ENCODE measurements around the gene CAND2.
A peak's percentile ranks its signal among the peaks of the same experiment; 100 is the strongest.

The CAND2 gene

GRCh38 chr3:12807601-12808359, 11.3 kb downstream of the CAND2 start:
- DNase-seq (ENCODE audit: low spot score) = no peak

DNA sequence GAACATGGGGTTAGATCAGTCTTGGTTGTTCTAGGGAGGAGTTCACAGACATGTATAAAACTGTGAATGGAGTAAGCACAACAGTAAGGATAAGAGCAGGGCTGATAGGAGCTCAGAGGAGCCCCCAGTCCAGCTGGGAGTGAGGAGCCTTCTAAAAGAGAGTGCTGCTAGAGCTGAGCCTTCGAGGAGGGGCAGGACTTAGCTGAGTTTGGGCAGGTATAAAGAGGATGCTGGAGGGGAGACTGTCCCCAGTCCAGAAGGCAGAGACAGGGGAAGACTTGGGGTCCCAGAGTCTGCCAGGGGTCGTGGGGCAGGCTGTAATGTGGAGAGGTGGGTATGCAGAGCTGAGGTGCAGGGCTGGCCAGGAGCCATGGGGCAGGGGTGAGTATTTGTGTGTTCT, 12.1 kb downstream of the CAND2 start:
- DNase-seq (ENCODE audit: low spot score) = no peak

GRCh38 chr3:12809001-12809400, 12.5 kb downstream of the CAND2 start:
- no peak for DNase-seq (ENCODE audit: low spot score)

DNA sequence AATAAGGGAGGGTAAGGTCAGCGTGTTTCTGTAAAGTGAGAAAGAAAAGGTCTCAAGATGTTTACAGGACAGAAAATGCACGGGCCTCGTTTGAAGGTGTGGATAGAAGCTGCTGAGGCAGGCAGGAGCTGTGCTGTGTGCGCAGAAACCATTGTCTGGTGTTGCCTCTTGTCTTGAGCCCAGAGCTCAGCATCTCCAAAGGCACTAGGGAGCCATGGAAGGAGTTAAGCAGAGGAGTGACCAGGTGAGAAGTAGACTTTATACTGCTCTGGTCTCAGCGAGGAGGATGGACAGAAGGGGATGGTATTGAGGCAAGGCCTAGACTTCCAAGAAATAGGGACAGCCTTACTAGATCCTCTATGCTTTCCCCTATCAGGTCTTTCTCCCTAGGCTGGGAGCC, 13.0 kb downstream of the CAND2 start:
- DNase-seq (ENCODE audit: low spot score) = no peak

GRCh38 chr3:12810013-12810780, 13.7 kb downstream of the CAND2 start:
- peak; percentile 89 for DNase-seq (ENCODE audit: low spot score)

- no peak for DNase-seq (ENCODE audit: low spot score)
Observed at GRCh38 chr3:12810961-12811360, 14.5 kb downstream of the CAND2 start.

- DNase-seq (ENCODE audit: low spot score) = no peak
Observed at GRCh38 chr3:12812812-12813211, 16.3 kb downstream of the CAND2 start.

GRCh38 chr3:12813967-12814366, 17.5 kb downstream of the CAND2 start:
- no peak for DNase-seq (ENCODE audit: low spot score)

GRCh38 chr3:12815078-12815477, 18.6 kb downstream of the CAND2 start:
- DNase-seq (ENCODE audit: low spot score) = no peak

DNA sequence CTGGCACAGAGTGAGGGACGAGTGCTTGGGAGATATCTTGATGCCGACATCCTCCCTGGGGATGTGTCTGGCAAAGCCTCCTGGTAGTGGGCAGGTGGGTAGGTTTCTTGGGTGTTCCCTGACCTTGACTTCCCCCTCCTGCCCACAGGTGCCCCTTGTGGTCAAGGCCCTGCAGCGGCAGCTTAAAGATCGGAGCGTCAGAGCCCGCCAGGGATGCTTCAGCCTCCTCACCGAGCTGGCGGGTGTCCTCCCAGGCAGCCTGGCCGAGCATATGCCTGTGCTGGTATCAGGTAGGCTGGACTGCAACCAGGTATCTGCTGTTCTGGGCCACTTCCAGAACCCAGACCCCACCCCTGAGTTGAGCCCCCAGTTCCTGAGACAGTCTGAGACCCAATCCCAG, 19.2 kb downstream of the CAND2 start:
- DNase-seq (ENCODE audit: low spot score) = no peak

DNA sequence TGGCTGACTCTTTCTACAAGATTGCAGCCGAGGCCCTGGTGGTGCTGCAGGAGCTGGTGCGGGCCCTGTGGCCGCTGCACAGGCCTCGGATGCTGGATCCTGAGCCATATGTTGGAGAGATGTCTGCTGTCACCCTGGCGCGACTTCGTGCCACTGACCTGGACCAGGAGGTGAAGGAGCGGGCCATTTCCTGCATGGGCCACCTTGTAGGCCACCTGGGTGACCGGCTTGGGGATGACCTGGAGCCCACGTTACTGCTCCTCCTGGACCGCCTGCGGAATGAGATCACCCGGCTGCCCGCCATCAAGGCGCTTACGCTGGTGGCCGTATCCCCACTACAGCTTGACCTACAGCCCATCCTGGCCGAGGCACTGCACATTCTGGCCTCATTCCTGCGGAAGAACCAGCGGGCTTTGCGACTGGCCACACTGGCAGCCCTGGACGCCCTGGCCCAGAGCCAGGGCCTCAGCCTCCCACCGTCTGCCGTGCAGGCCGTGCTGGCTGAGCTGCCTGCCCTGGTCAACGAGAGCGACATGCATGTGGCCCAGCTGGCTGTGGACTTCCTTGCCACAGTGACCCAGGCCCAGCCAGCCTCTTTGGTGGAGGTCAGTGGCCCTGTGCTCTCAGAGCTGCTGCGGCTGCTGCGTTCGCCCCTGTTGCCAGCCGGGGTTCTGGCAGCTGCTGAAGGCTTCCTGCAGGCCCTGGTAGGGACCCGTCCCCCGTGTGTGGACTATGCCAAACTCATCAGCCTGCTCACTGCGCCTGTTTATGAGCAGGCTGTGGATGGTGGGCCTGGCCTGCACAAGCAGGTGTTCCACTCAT, 20.3 kb downstream of the CAND2 start:
- DNase-seq (ENCODE audit: low spot score) = no peak

DNA sequence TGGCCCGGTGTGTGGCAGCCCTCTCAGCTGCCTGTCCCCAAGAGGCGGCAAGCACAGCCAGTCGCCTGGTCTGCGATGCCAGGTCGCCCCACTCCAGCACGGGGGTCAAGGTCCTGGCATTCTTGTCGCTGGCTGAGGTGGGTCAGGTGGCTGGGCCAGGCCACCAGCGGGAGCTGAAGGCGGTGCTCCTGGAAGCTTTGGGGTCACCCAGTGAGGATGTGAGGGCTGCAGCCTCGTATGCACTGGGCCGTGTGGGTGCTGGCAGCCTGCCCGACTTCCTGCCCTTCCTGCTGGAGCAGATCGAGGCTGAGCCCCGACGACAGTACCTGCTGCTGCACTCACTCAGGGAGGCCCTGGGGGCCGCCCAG, 20.8 kb downstream of the CAND2 start:
- DNase-seq (ENCODE audit: low spot score) = no peak

GRCh38 chr3:12818273-12818672, 21.8 kb downstream of the CAND2 start:
- DNase-seq (ENCODE audit: low spot score) = no peak

DNA sequence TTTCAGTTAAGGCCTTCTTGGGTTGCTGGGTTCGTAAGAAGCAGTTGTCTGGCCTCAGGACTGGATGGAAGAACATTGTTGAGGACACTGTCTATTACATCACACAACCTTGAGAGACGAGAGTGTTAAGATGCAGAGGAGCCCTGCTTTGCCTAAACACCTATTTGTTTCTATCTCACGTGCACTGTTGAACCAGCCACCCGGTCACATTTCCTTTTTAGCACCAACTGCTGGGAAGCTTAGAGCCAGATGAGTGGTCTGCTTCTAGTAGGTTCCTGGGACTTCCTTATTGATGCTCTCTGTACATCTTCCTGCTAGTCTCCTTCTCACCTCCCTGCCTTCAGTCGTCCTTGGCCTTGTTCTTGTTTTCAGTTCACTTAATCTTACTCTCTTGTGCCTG, 22.3 kb downstream of the CAND2 start:
- DNase-seq (ENCODE audit: low spot score) = no peak

GRCh38 chr3:12822725-12823373, 26.4 kb downstream of the CAND2 start:
- peak; percentile 36 for DNase-seq (ENCODE audit: low spot score)

DNA sequence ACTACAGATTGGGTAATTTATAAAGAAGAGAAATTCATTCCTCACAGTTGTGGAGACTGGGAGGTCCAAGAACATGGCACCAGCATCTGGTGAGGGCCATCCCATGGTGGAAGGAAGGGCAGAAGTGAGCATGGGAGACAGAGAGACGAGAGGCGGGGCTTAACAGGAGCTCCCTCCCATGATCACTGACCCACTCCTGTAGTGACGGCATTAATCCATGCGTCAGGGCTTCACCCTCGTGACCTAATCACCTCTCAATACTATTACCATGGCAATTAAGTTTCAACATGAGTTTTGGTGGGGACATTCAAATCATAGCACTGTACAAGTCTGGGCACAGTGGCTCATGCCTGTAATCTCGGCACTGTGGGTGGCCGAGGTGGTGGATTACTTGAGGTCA, 27.8 kb downstream of the CAND2 start:
- no peak for DNase-seq (ENCODE audit: low spot score)

- no peak for DNase-seq (ENCODE audit: low spot score)
Observed at GRCh38 chr3:12825156-12825555, 28.7 kb downstream of the CAND2 start.

DNA sequence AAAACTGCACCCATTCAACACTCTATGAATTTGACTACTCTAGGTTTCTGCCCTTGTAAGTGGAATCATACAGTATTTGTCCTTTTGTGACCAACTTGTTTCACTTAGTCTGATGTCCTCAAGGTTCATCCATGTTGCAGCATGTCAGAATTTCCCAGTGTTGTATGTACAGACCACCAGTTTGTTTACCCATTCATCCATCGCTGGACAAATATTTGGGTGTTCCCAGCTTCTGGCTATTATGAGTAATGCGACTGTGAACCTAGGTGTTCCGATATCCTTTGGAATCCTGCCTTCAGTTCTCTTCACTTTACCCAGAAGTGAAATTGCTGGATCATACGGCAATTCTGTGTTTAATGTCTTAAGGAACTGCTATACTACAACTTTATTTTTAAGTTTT, 32.3 kb downstream of the CAND2 start:
- no peak for DNase-seq (ENCODE audit: low spot score)

- no peak for DNase-seq (ENCODE audit: low spot score)
Observed at GRCh38 chr3:12829404-12829803, 32.9 kb downstream of the CAND2 start.

DNA sequence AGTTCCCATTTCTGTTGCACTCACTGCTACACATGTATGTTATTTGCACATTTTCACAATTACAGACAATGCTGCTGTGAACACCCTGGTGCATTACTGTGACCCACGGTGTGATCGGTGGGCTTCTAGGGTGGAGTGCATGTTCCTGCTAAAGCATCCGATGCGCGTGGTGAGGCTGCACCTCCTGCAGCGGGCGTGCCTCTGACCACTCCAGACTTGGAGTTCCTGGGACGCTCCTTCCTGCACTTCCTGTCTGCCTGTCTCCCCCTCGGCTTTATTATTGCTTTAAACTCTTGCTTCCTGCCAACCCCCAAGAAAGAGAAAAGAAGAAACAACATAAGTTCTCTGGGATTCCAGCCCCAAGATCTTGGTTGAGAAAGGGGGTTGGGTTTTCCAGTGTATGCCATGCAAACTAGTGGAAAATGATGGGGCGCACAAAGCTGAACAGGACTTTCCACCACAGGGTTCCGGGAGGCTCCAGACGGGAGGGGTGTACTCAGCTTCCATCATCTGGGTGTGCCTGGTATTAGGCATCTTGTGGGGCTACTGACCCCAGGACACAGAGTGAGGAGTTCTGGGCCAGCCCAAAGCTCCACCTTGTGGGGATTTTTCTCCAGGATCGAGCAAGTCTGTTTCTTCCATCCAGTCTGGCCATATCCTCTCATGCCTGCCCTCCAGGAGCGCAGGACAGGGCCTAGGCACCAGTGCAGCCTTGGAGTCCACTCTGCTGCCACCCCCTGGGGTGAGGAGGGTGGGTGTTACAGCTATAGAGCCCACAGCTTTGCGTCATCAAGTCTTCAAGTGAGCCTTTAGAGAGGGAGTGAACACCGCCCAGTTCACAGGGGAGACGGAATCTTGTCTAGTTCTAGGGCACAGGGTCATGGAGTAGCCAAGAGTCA, 33.7 kb downstream of the CAND2 start:
- no peak for DNase-seq (ENCODE audit: low spot score)

DNA sequence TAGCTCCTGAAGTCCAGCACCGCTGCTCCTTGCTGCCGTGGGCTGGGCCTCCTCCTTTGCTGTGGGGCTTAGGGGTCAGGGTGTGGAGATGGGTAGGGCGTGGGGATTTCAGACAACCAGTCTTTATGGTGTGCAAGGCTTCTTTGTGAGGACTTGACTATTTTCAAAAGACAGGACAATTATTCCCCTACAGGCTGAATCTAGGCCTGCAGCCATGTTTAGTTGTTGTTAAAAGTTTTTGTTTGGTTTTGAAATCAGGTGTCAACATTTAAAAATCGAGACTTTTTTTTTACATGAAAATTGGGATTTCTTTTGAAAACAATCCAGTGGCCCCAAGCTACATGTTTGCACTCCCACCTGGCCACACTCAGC, 34.3 kb downstream of the CAND2 start:
- DNase-seq (ENCODE audit: low spot score) = no peak
